Left renal pelvis (tissue), 4 donors: ENCODE data around the gene TEAD2. TPM values are rescaled to one million over a fixed set of nuclear protein-coding genes. Genes with fewer than 3 reads are reported as not detected.
A peak's percentile ranks its signal among the peaks of the same experiment; 100 is the strongest.
"Not testable (repeated sequence)": the region's sequence is repeated elsewhere in the genome, so short reads cannot be mapped to it uniquely, and the experiment has no call there.

Source experiments
- DNase-seq, 4 donors: peaks; one replicate each; pipeline ENCODE4 v3.0.0-alpha.2; 2013; ENCODE audit warnings: low read depth in 4 of 4, low spot score in 3 of 4
- polyA plus RNA-seq, 4 donors: library from polyadenylated mRNA; unstranded; fragments of 120-200 nt; gene quantifications; one replicate each; pipeline ENCODE4 v1.2.1, GENCODE V29; 2013; ENCODE audit not compliant: insufficient read length in 4 of 4

The TEAD2 gene
- polyA plus RNA-seq, 4 donors, result 86.5 to 113 (median 104) TPM

DNA sequence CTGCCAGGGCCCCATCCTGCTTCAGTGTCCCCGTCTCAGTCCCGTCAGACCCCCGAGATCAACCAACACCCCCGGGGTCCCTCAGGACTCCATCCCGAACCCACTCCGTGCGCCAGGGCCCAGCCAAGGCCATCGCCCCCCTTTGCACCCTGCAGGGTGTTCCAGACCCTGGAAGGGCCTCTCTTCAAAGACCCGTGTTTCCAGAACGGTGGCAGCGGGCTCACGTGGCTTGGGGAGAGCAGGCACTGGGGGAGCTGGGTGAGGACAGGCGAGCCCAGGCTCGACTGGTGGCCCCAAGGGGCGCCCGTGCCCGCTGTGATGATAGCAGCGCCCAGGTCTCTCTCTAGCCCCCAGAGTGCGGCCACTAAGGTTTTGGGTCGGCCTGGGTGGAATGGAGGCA lies 27.2 kb upstream of the TEAD2 start:
- no peak for DNase-seq

- peak in 1 of 4 donors; percentile 40 for DNase-seq
Observed at GRCh38 chr19:49387936-49388372, 25.7 kb upstream of the TEAD2 start, which contains the start of gene KASH5. KASH5 (plus strand) TSS chr19:49388249; CDS start chr19:49390884, 2,635 bp downstream.

- DNase-seq, result no peak
Observed at GRCh38 chr19:49383599-49383998, 21.4 kb upstream of the TEAD2 start.

GRCh38 chr19:49382639-49383038 lies 20.4 kb upstream of the TEAD2 start:
- no peak for DNase-seq

- DNase-seq, result no peak
Observed at GRCh38 chr19:49380391-49380790, 18.2 kb upstream of the TEAD2 start.

GRCh38 chr19:49378512-49378911 lies 16.3 kb upstream of the TEAD2 start:
- DNase-seq, result no peak

GRCh38 chr19:49374665-49375434 lies 12.6 kb upstream of the TEAD2 start:
- DNase-seq, result no peak

DNA sequence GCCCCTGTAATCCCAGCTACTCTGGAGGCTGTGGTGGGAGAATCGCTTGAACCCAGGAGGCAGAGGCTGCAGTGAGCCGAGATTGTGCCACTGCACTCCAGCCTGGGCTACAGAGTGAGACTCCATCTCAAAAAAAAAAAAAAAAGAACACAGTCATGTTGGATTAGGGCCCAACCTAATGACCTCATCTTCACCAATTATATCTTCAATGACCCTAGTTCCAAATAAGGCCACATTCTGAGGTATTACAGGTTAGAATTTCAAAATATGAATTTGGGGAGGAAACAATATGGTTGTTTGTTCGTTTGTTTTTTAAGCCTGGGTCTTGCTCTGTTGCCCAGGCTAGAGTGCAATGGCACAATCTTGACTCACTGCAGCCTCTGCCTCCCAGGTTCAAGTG lies 11.0 kb upstream of the TEAD2 start:
- DNase-seq, result not testable (repeated sequence)

DNA sequence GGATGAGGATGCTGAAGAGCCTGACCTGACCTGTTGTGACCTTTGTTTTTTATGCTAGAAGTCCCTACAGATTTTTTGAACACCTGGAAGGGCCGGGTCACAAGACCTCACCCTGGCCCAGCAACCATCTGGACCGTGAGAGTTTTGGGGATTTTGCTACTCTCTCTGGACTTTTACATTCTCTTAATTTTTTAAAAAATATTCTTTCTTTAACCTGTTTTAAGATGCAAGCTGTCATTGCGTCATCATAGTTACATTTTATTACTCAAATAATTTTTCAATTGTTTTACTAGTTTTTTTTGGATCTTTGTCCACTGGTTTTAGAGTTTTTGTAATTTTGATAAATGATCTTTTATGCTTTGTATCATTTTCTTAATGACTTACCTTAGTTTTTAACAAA lies 9.0 kb upstream of the TEAD2 start:
- no peak for DNase-seq

DNA sequence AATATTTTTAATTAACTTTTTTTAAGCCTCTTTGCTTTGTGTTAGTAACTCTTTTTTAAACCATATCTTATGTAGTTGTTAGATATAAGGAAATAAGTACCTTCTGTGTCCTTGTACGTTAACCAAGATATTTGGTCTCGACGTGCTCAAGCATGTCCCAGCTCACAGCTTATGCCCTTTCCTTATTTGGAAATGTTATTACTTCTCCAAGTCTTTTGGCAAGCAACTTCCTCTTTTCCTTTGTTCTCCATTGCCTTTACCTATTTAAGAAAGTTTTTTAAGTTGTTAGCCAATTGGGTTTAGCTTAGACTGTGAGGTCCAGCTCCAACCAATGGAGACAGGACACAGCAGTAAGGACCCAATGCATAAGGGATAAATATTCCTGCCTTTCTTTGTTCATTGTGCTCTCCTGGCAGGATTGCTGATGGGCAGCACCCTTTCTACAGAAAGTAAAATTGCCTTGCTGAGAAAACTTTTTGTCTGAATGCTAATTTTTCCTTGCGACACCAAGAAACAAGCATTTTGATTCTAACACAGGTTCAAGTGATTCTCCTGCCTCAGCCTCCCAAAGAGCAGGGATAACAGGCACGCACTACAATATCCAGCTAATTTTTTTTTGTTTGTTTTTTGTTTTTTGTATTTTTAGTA lies 6.6 kb upstream of the TEAD2 start:
- DNase-seq, result no peak

GRCh38 chr19:49366110-49366509 lies 3.9 kb upstream of the TEAD2 start:
- DNase-seq, result no peak

DNA sequence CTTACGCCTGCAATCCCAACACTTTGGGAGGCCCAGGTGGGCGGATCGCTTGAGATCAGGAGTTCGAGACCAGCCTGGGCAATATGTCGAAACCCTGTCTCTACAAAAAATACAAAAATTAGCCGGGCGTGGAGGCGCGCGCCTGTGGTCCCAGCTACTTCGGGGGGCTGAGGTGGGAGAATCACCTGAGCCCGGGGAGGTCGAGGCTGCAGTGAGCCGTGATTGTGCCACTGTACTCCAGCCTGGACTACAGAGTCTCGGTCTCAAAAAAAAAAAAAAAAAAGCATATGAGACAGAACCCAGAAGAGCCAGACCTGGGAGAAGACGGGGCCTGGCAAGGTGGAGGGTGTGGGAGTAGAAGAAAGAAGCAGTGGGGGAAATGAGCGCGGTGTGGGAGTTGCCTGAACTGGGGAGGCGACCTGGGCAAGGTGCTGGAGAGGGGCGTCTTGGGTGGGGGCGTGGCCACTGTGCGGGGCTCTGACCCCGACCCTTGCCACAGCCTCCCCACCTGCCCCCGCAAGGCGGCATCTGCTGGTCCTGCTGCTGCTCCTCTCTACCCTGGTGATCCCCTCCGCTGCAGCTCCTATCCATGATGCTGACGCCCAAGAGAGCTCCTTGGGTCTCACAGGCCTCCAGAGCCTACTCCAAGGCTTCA lies 2.0 kb upstream of the TEAD2 start:
- no peak for DNase-seq

- peak; percentile 88 to 97 (median 94) for DNase-seq
Observed at GRCh38 chr19:49363268-49364082, 1.3 kb upstream of the TEAD2 start, which contains the start of gene DKKL1. DKKL1 (plus strand) TSS chr19:49363877; CDS start chr19:49363999, 122 bp downstream.

GRCh38 chr19:49362929-49363267 lies 682 bp upstream of the TEAD2 start:
- no peak for DNase-seq

DNA sequence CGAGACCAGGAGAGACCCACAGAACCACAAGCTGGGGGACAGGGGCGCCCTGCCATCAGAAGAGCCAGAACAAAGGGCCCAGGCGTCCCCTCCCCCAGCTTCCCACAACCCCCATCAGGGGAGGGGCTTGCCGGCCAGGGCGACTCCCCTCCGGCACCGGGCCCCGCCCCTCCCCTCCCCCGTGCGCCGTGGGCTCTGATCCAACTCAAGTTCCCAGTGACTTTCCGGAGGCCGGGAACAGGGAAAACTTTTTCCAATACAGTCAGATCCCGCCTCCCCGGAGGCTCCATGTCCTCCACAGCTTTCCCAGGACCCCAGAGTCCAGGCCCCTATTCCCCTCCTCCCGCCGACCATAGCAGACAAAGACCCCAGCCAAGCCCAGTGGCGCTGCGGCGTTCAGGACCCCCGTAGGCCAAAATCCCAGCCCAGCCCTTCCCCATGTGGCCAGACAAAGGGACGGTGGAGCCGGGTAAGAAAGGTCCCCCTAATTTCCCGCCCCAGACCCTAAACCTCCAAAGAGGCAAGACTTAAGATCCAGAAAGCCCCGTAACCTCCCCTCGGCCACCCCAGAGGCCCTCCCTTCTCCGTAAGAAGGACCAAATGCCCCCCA lies 673 bp downstream of the TEAD2 start:
- DNase-seq, result peak; percentile 85 to 88 (median 86)

GRCh38 chr19:49359851-49360820 lies 2.1 kb downstream of the TEAD2 start:
- DNase-seq, result no peak

DNA sequence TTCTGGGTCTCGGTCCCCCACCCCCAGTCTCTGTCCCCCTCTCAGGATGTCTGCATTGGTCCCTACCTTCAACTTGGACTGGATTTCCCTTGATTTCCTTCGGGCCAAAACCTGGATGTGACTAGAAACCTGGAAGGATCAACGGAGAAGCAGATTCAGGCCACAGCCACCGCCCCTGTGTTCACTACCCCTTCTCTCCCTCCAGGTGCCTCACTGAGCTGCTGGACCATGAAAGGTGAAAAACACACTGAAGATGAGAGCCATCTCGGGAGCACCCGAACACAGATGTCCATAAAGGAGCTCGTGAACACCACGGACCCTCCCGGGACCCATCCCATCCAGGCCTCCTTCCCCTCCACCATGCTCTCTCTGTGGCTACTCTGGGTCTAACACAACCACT lies 5.0 kb downstream of the TEAD2 start:
- no peak for DNase-seq

- no peak for DNase-seq
Observed at GRCh38 chr19:49356382-49356781, 5.8 kb downstream of the TEAD2 start.

DNA sequence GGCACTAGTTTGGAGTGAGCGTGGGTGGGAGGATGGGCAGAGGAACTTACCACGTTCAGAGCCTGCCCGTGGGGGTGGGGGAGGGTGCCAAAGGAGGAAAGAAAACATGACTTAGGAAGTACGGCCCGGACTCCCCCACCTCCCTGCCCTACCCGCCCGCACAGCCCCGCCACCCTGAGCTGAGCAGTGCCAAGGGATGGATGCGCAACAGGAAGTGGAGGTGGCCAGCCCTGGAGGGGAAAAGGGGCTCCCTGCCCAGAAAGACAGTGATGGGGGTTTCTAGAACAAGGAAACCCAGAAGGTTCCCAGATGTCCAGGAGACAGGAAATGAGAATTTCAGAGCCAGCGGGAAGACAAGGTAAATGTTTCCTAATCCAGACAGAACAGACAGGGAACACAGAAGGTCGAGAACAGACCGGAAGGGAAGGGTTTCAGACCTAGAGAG lies 6.3 kb downstream of the TEAD2 start:
- no peak for DNase-seq
